Prostate gland (tissue), 2 donors: Measurements from ENCODE around the gene HLX. TPM values are rescaled to one million over a fixed set of nuclear protein-coding genes. Genes with fewer than 3 reads are reported as not detected.
A peak's percentile ranks its signal among the peaks of the same experiment; 100 is the strongest.

Experiments used
- DNase-seq: peaks from one replicate; pipeline ENCODE4 v3.0.0-alpha.2; 2019; ENCODE audit warnings: low spot score
- H3K27ac ChIP-seq, 2 donors: fragments of 200-600 bp; sonication (generic); 2 replicates each; pipeline ENCODE4 v1.5.1; 2017 to 2019
- H3K27me3 ChIP-seq: fragments of 200-600 bp; sonication (generic); replicated peaks from 2 replicates; pipeline ENCODE4 v1.5.1; 2019; ENCODE audit not compliant: insufficient read depth
- H3K36me3 ChIP-seq, 2 donors: fragments of 200-600 bp; sonication (generic); 1 replicate in 1 of 2; 2 replicates in 1 of 2; pipeline versions ENCODE4 v1.5.1 to v1.8.1; 2017 to 2019
- H3K4me1 ChIP-seq: fragments of 200-600 bp; sonication (generic); replicated peaks from 2 replicates; pipeline ENCODE4 v1.5.1; 2019
- H3K4me3 ChIP-seq, 2 donors: fragments of 200-600 bp; sonication (generic); 2 replicates each; pipeline ENCODE4 v1.5.1; 2017 to 2019
- H3K9me3 ChIP-seq: fragments of 200-600 bp; sonication (generic); 2 replicates; pipeline ENCODE4 v1.5.1; 2017
- POLR2A ChIP-seq: fragments of 450-650 bp; IDR thresholded peaks from one replicate; pipeline ENCODE4 v1.6.1; 2016; ENCODE audit warnings: antibody characterized with exemption, mild to moderate bottlenecking
- POLR2AphosphoS5 ChIP-seq: sonication (generic); formaldehyde crosslinking; IDR thresholded peaks from one replicate; pipeline ENCODE4 v1.6.1; 2017; ENCODE audit warnings: antibody characterized with exemption
- WGBS: methylation state at CpG from one replicate; pipeline ENCODE4 v1.1.5; 2018; 5-methylcytosine and 5-hydroxymethylcytosine counted together
- intact Hi-C: fragments of 100-400 bp; cut with DNase I; formaldehyde crosslinking; loops from one replicate; pipeline ENCODE4 v1.14.2; 2022
- total RNA-seq, 2 donors: library from RNA; depleted of rRNA; stranded (reverse); fragments of >200 nt; gene quantifications; one replicate each; pipeline ENCODE4 v1.1.0, GENCODE V29; 2016
- TF ChIP-seq, protein P1 (sequence below), 4 experiments: fragments of 200-600 bp in 2 of 4; fragments of 450-650 bp in 2 of 4; sonication (generic) in 2 of 4; IDR thresholded peaks; 1 replicate in 3 of 4; 2 replicates in 1 of 4; pipeline ENCODE4 v1.5.1; 2016 to 2019; ENCODE audit warnings: antibody characterized with exemption in 4 of 4, mild to moderate bottlenecking in 2 of 4, moderate library complexity in 2 of 4

The HLX gene
- total RNA-seq, 2 donors from 2014 or later, result 2.3 to 8.2 TPM

DNA sequence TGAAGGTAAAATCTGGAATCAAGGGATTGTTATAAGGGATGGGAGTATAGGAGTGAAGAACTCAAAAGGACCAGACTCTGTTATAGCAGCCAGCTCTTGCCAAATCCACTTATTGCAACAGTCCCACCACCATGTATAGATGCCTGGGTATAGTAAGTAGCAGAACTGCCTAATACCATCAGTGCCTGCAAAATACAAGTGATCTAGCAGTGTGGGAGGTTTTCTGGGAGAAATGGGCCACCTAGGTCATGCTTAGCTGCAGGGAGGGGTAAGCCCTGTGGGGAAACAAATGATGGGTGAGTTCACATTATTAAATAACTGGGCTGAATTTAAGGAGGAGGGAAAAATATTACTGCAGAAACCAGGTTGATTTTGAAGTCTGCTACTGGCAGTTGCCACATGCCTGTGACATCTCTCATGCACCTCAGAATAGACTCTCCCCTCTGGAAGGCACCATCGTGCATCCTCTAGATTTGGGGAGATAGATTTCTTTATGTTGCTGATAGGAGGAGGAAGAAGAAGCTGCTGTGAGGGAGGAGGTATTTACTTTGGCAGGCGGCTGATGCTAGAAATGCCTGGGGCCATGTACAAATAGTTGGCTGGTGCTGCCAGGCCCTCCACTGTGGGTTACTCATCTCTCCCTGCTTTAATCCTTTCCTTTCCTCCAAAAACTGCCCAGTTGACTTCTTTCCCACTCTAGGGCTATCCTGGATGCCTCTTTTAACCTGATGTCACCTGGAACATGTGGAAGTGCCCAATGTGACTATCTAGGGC lies 27.5 kb downstream of the HLX start:
- intact Hi-C loops, result loop anchor here (10.0 kb wide), 1 partner anchor 528 kb away; no protein-coding TSS in a partner anchor
- no peak for DNase-seq
- no peaks in the 10 kb centered on the region for H3K9me3 ChIP-seq
- no peak overlapping the region for H3K4me3 ChIP-seq
- no peak overlapping the region for H3K27ac ChIP-seq
- WGBS, result 38% methylated on average over 2 of the region's 2 CpGs
- no peaks in the 10 kb centered on the region for H3K4me1 ChIP-seq
- H3K36me3 ChIP-seq, result no peaks in the 10 kb centered on the region
- H3K27me3 ChIP-seq, result no peaks in the 10 kb centered on the region
- TF ChIP-seq POLR2AphosphoS5, result no peak
- no peak for TF ChIP-seq POLR2A
- TF ChIP-seq, protein P1, sequence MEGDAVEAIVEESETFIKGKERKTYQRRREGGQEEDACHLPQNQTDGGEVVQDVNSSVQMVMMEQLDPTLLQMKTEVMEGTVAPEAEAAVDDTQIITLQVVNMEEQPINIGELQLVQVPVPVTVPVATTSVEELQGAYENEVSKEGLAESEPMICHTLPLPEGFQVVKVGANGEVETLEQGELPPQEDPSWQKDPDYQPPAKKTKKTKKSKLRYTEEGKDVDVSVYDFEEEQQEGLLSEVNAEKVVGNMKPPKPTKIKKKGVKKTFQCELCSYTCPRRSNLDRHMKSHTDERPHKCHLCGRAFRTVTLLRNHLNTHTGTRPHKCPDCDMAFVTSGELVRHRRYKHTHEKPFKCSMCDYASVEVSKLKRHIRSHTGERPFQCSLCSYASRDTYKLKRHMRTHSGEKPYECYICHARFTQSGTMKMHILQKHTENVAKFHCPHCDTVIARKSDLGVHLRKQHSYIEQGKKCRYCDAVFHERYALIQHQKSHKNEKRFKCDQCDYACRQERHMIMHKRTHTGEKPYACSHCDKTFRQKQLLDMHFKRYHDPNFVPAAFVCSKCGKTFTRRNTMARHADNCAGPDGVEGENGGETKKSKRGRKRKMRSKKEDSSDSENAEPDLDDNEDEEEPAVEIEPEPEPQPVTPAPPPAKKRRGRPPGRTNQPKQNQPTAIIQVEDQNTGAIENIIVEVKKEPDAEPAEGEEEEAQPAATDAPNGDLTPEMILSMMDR (IDR thresholded peaks at IDR 0.05), result no peak

DNA sequence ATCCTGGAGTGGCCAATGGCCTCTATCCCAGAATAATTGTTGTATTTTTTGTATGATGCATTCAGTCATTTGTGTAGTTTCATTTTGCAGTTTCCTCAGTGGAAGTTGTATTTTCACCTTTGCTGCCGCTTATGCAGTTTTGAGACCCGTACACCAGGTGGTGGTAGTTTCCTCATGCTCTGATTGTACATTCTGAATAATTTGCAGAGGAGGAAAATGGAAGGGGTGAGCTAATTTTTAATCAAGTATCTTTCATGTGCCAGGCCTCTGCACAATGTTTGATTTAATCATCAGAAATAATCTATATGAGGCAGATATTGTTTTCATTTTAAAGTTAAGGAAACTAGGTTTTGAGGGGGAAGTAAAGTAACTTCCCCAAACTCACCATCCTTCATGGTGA lies 29.5 kb downstream of the HLX start:
- H3K27me3 ChIP-seq, result no peaks in the 10 kb centered on the region
- 43% methylated on average over 2 of the region's 2 CpGs for WGBS

DNA sequence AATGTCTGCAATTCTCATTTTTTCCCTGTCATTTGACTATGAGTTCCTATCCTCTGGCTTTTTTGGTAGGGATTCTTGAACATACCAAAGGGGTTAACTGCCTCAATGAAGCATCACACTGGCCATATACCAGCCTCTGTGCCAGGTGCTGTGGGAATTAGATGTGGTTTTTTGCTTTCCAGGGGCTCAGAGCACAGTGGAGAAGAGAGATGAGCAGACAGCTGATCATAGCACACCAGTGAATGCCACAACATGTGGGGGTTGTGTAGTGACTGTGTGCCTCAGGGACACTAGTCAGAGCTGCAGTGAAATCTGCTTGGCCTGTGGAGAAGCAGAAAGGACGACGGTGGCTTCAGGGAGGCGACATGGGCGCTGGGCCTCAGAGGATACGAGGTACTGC lies 30.8 kb downstream of the HLX start:
- intact Hi-C loops, result no loop called here
- 70% methylated on average over 5 of the region's 5 CpGs for WGBS

More for the DNA sequence above, 29.5 kb downstream of the HLX start:
- H3K4me1 ChIP-seq, result no peaks in the 10 kb centered on the region
- DNase-seq, result no peak
- no peak for TF ChIP-seq POLR2A
- TF ChIP-seq, protein P1 (IDR thresholded peaks at IDR 0.05), result peak in 1 of 4 experiments; percentile 33
- H3K27ac ChIP-seq, result no peak overlapping the region
- intact Hi-C loops, result loop anchor here (10.0 kb wide), 1 partner anchor 526 kb away; no protein-coding TSS in a partner anchor
- no peaks in the 10 kb centered on the region for H3K9me3 ChIP-seq
- H3K36me3 ChIP-seq, result no peaks in the 10 kb centered on the region
- no peak overlapping the region for H3K4me3 ChIP-seq

DNA sequence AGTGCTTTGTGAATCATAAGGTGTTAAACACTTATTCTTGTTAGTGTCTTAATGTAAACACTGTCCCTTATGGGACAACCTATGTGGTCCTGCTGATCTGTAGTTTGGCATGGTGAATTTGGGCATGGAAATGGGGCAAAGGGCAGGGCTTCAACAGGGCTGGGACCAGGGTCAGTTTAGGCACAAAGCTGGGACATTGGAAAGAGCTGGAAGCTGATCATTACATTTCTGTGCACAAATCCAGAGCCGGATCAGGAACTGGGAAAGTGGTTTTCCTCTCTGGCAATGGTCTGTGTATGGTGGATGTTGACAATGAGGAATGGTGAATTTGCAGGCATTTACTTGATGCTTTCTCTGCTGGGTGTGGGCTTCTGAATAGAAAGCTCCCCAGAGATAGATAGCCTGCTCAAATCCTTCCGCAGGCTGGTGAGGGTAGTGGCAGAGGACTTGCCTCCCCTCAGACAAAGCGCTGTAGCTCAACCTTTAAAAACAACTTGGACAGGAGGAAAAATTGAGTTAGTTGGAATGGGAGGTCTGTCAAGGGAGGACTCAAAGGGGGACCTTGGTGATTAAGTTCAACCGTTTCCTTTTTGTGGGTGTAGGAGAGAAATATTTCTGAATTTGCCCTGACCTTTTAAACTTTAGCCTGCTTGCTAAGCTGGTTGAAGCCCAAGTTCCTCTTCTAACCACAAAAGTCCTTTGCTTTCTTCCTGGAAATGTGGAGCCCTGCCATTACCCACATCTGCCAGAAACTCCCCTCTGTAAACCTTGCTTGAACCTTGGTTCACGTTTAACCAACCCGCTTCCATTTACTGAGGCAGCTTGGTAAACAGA lies 35.3 kb downstream of the HLX start:
- H3K4me3 ChIP-seq, result no peak overlapping the region
- 61% methylated on average over 6 of the region's 6 CpGs for WGBS
- no peak overlapping the region for H3K27ac ChIP-seq
- intact Hi-C loops, result no loop called here
- no peaks in the 10 kb centered on the region for H3K27me3 ChIP-seq
- DNase-seq, result no peak
- no peaks in the 10 kb centered on the region for H3K4me1 ChIP-seq
- no peaks in the 10 kb centered on the region for H3K36me3 ChIP-seq
- no peaks in the 10 kb centered on the region for H3K9me3 ChIP-seq
- TF ChIP-seq, protein P1 (IDR thresholded peaks at IDR 0.05), result no peak
- TF ChIP-seq POLR2AphosphoS5, result no peak
- TF ChIP-seq POLR2A, result no peak

More for the DNA sequence above, 30.8 kb downstream of the HLX start:
- Histone ChIP-seq H3K4me3 (no peak overlapping the region), H3K9me3 (no peaks in the 10 kb centered on the region), H3K4me1 (no peaks in the 10 kb centered on the region), H3K27ac (no peak overlapping the region), H3K27me3 (no peaks in the 10 kb centered on the region), H3K36me3 (no peaks in the 10 kb centered on the region)
- TF ChIP-seq, protein P1 (IDR thresholded peaks at IDR 0.05), result no peak
- no peak for TF ChIP-seq POLR2AphosphoS5
- no peak for TF ChIP-seq POLR2A
- DNase-seq, result no peak
